ENCODE data around the gene MVB12B.

- TF ChIP-seq CTCF (conservative IDR thresholded peaks at IDR 0.05 in 1 of 2, IDR thresholded peaks at IDR 0.05 in 1 of 2; ENCODE audit: extremely low read depth in 1 of 2, insufficient read depth in 1 of 2, low read depth in 1 of 2, low read length in 2 of 2) (no peak), EZH2 (IDR thresholded peaks at IDR 0.05; ENCODE audit: borderline replicate concordance, low read length) (no peak)
Measured at GRCh38 chr9:126417684-126418083, 91.1 kb downstream of the MVB12B start.
